ENCODE results near the gene SMIM38. TPM values are rescaled to one million over a fixed set of nuclear protein-coding genes. Genes with fewer than 3 reads are reported as not detected.

The SMIM38 gene
- total RNA-seq, 3 donors from 2014 or later = 0.32 to 2.6 (median 1.6) TPM

DNA sequence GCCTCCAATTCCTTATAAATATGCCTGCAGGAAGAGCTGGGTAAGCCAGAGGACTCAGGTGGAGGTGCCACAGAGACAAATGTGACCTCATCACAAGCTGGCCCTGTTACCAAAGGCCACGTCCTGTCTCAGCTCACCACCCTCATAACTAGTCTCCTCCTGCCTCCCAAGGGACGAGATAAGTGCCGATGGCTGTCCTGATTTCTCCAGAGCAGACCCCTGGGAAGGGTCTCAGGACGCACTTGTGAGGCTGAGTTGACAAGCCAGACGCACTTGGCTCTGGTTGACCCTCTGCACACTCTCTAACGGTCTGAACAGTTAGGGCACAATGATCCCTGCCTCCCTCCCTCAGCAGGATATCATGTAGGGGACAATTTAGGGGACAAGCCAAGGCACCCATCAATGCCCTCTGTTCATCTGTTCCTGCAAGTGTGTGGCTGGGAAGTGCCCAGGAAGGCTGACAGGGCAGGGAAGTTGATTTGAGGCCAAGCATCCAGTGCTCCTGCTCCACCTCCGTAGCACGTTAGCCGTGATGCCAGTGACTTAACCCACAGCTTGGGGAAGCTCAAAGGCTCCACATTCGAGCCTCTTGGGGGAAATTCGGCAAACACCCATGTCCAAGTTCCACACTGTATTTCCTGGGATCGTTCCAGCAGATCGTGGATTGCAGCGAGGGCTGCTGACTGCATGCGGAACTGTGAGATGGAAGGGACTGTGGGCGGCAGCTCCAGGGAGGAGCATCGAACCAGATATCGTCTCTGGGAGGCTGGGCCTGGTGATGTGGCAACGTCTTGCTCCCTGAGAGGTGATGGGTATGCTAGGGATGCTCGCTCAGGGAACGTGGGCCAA lies 2.8 kb downstream of the SMIM38 start:
- Histone ChIP-seq H3K27me3 (no peaks in the 10 kb centered on the region), H3K4me1 (peaks cover 0 to 8% of the 10 kb centered on the region in 2 donors), H3K4me3 (no peak overlapping the region), H3K9me3 (no peaks in the 10 kb centered on the region), H3K27ac (no peak overlapping the region), H3K36me3 (no peaks in the 10 kb centered on the region)
- intact Hi-C loops (cut with DNase I; ENCODE audit: low total_unique reads) = no loop called here
- no peak for DNase-seq (ENCODE audit: low spot score in 2 of 2)
- no peak for TF ChIP-seq POLR2A (IDR thresholded peaks at IDR 0.05)
- TF ChIP-seq POLR2AphosphoS5 (IDR thresholded peaks at IDR 0.05) = no peak
- TF ChIP-seq, protein P1, sequence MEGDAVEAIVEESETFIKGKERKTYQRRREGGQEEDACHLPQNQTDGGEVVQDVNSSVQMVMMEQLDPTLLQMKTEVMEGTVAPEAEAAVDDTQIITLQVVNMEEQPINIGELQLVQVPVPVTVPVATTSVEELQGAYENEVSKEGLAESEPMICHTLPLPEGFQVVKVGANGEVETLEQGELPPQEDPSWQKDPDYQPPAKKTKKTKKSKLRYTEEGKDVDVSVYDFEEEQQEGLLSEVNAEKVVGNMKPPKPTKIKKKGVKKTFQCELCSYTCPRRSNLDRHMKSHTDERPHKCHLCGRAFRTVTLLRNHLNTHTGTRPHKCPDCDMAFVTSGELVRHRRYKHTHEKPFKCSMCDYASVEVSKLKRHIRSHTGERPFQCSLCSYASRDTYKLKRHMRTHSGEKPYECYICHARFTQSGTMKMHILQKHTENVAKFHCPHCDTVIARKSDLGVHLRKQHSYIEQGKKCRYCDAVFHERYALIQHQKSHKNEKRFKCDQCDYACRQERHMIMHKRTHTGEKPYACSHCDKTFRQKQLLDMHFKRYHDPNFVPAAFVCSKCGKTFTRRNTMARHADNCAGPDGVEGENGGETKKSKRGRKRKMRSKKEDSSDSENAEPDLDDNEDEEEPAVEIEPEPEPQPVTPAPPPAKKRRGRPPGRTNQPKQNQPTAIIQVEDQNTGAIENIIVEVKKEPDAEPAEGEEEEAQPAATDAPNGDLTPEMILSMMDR (IDR thresholded peaks at IDR 0.05) = no peak

DNA sequence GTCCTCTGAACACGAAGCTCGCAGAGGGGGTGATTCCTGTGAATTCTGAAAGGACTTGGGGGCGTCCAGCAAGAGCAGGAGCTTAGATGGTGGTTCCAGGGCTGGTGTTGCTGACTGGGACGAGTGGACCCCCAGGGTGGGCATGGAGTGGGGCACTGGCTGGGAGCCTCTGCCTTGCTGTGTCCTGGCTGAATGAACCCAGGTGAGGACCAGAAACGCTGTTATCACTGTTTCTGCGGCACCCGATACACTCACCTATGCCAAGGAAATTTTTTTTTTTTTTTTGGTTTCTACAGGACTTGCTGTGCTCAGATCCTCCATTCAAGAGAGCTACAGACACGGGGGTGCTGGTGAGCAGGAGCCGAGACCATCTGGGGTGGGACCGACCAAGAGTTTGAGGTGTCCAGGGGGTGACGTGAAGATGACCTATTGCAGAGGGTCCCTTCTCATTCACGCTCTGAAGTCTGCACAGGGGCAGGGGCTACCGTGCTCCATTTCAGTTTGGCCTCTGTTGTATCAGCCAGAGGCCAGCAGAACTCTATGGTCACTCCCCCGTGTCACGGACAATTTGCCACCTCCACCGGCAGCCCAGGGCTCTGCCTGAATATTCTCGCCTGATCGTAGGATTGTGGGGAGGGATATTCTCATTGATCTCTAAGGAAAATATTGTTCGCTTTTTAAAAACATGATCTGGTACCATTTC lies 3.6 kb downstream of the SMIM38 start:
- intact Hi-C loops (cut with DNase I; ENCODE audit: low total_unique reads) = no loop called here
- no peak for DNase-seq (ENCODE audit: low spot score in 2 of 2)
- H3K4me3 ChIP-seq = no peak overlapping the region
- peaks cover 0 to 8% of the 10 kb centered on the region in 2 donors for H3K4me1 ChIP-seq
- no peaks in the 10 kb centered on the region for H3K27me3 ChIP-seq
- no peaks in the 10 kb centered on the region for H3K9me3 ChIP-seq
- TF ChIP-seq, protein P1 (IDR thresholded peaks at IDR 0.05) = no peak
- TF ChIP-seq POLR2A (IDR thresholded peaks at IDR 0.05) = no peak
- TF ChIP-seq POLR2AphosphoS5 (IDR thresholded peaks at IDR 0.05) = no peak
- H3K27ac ChIP-seq = no peak overlapping the region
- no peaks in the 10 kb centered on the region for H3K36me3 ChIP-seq

DNA sequence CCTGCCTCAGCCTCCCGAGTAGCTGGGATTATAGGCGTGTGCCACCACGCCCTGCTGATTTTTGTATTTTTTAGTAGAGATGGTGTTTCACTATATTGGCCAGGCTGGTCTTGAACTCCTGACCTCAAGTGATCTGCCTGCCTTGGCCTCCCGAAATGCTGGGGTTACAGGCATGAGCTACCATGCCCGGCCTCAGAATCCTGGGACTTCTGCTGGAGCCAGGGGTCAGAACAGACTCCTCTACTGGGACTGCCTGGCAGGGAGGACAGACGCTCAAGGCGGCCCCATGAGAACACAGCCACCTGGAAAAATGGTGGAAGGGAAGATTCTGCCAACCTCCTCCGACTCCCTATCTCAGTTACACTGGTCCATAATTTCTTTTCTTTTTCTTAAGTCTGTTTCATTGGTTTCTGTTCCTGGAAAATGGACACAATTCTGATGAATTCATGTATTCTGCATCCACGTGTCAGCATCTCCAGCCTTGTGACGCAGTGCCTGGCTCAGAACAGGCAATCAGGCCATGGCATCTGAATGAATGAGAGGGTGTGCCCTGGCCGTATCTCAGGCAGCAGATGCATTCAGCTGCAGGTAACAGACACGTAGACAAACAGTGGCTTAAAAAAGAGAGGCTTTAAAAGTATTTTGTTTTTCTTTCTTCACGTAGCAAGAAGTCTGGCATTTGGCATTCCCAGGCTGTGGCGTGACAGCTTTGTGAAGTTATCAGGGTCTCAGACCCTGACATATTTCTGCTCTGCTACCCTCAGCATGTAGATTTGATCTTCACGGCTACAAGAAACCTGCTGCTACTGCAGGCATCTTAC lies 4.8 kb downstream of the SMIM38 start:
- TF ChIP-seq POLR2A (IDR thresholded peaks at IDR 0.05) (no peak), POLR2AphosphoS5 (IDR thresholded peaks at IDR 0.05) (no peak)
- TF ChIP-seq, protein P1 (IDR thresholded peaks at IDR 0.05) = no peak
- DNase-seq (ENCODE audit: low spot score in 2 of 2) = no peak
- Histone ChIP-seq H3K9me3 (no peaks in the 10 kb centered on the region), H3K27me3 (no peaks in the 10 kb centered on the region), H3K27ac (no peak overlapping the region), H3K36me3 (no peaks in the 10 kb centered on the region), H3K4me3 (no peak overlapping the region), H3K4me1 (peaks cover 0 to 8% of the 10 kb centered on the region in 2 donors)
- intact Hi-C loops (cut with DNase I; ENCODE audit: low total_unique reads) = no loop called here

DNA sequence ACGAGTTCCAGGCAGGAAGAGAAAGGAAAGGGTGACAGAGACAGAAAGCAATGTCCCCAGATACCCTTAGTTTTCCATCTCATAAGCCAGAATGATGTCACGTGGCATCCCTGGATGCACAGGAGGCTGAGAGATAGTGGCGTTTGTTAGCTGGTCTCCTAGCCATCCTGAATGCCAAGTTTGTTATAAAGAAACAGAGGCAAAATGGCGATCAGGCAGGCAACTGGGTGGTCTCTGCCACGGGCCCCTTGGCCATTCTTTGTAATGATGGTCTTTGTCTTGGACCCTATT lies 5.3 kb downstream of the SMIM38 start:
- Histone ChIP-seq H3K27ac (no peak overlapping the region), H3K4me1 (peaks cover 0 to 8% of the 10 kb centered on the region in 2 donors), H3K4me3 (no peak overlapping the region), H3K9me3 (no peaks in the 10 kb centered on the region), H3K36me3 (no peaks in the 10 kb centered on the region), H3K27me3 (no peaks in the 10 kb centered on the region)
- TF ChIP-seq, protein P1 (IDR thresholded peaks at IDR 0.05) = no peak
- TF ChIP-seq POLR2AphosphoS5 (IDR thresholded peaks at IDR 0.05) (no peak), POLR2A (IDR thresholded peaks at IDR 0.05) (no peak)
- intact Hi-C loops (cut with DNase I; ENCODE audit: low total_unique reads) = no loop called here
- DNase-seq (ENCODE audit: low spot score in 2 of 2) = no peak

Measured in breast epithelium (tissue), 4 donors.